ENCODE results near the gene THAP12.
A peak's percentile ranks its signal among the peaks of the same experiment; 100 is the strongest.

THAP12 gene

DNA sequence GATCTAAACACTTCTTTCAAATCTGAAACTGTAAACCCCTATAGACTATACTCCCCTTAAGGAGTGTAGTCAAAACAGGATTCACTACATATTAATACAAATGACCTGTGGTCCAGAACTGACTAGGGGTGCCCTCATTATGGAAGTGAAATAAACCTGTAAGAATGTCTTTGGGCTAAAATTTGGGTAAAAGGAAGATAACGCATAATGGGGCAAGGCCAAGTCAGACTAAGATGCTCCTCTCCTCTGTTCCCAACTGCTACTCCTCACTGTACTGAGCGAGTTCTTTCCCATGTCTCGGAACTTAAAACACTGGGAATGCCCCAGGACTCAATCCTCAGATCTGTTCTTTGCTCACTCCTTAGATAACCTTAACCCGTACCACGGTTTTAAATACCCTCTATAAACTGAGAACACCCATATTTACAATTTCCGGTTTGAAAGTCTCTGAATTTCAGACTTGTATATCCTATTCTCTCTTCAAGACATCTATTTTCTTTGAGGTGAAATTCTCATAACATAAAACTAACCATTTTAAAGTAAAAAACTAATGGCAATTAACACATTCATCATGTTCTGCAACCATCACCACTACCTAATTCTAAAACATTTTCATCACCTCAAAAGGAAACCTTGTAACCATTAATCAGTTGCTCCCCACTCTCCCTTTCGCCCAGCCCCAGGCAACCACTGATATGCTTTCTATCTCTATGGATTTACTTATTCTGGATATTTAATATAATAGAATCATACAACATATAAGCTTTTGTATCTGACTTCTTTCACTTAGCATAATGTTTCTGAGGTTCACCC, 4.0 kb downstream of the THAP12 start:
- DNase-seq (ENCODE audit: extremely low read depth, insufficient read length): peak; percentile 49
- Histone ChIP-seq H3K4me3 (replicated peaks; ENCODE audit: low read depth, low read length) (no peak overlapping the region; the same call in 1 of the 2 replicates), H3K27me3 (replicated peaks; ENCODE audit: control insufficient read depth, insufficient read depth, low read length) (no peaks in the 10 kb centered on the region), H3K36me3 (ENCODE audit: control insufficient read depth, insufficient read depth, low read length) (no peaks in the 10 kb centered on the region)
- TF ChIP-seq, protein P1, sequence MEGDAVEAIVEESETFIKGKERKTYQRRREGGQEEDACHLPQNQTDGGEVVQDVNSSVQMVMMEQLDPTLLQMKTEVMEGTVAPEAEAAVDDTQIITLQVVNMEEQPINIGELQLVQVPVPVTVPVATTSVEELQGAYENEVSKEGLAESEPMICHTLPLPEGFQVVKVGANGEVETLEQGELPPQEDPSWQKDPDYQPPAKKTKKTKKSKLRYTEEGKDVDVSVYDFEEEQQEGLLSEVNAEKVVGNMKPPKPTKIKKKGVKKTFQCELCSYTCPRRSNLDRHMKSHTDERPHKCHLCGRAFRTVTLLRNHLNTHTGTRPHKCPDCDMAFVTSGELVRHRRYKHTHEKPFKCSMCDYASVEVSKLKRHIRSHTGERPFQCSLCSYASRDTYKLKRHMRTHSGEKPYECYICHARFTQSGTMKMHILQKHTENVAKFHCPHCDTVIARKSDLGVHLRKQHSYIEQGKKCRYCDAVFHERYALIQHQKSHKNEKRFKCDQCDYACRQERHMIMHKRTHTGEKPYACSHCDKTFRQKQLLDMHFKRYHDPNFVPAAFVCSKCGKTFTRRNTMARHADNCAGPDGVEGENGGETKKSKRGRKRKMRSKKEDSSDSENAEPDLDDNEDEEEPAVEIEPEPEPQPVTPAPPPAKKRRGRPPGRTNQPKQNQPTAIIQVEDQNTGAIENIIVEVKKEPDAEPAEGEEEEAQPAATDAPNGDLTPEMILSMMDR (IDR thresholded peaks at IDR 0.05; ENCODE audit: insufficient read depth, low read length, poor library complexity, severe bottlenecking): no peak

DNA sequence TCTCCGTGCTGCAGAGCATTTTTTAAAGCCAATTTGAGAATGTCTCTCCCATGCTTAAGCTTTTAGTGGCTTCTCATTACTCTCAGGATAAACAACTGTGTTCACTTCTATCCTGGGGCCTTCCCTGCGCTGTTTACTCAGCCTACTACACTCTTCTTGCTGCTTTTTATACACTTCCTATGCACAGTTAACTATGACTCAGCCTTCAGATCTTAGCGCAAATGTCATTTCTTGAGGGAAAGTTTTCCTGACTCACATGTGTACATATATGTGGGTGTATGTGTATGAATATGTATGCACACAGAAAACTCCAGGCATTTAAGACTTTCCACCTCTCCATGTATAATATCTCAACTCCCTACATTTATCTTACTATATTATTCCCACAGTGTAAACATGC, 9.8 kb downstream of the THAP12 start:
- H3K36me3 ChIP-seq (ENCODE audit: control insufficient read depth, insufficient read depth, low read length): no peaks in the 10 kb centered on the region
- H3K4me3 ChIP-seq (replicated peaks; ENCODE audit: low read depth, low read length): no peak overlapping the region
- TF ChIP-seq, protein P1 (IDR thresholded peaks at IDR 0.05; ENCODE audit: insufficient read depth, low read length, poor library complexity, severe bottlenecking): no peak
- peak; percentile 13 for DNase-seq (ENCODE audit: extremely low read depth, insufficient read length)
- no peaks in the 10 kb centered on the region for H3K27me3 ChIP-seq (replicated peaks; ENCODE audit: control insufficient read depth, insufficient read depth, low read length)

DNA sequence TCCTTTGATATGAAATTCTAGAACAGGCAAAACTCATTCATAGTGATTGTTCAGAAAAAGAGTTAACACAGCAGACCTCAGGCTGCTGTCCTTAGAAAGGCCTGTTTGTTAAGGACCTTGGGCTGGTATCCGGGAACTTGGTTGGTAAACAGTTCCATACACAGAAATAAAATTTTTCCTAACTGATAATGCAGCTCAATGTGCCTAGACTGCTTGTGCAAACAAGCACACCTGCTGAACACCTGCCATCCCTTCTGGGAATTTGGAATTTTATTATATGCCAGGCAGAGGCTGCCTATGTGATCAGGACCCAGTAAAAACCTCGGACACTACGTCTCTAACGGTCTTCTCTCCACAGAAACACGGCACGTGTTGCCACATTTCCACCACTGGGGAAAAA, 11.5 kb downstream of the THAP12 start:
- Histone ChIP-seq H3K4me3 (replicated peaks; ENCODE audit: low read depth, low read length) (no peak overlapping the region), H3K36me3 (ENCODE audit: control insufficient read depth, insufficient read depth, low read length) (no peaks in the 10 kb centered on the region; the same call in 1 of the 2 replicates), H3K27me3 (replicated peaks; ENCODE audit: control insufficient read depth, insufficient read depth, low read length) (no peaks in the 10 kb centered on the region)
- no peak for DNase-seq (ENCODE audit: extremely low read depth, insufficient read length)
- TF ChIP-seq, protein P1 (IDR thresholded peaks at IDR 0.05; ENCODE audit: insufficient read depth, low read length, poor library complexity, severe bottlenecking): no peak

DNA sequence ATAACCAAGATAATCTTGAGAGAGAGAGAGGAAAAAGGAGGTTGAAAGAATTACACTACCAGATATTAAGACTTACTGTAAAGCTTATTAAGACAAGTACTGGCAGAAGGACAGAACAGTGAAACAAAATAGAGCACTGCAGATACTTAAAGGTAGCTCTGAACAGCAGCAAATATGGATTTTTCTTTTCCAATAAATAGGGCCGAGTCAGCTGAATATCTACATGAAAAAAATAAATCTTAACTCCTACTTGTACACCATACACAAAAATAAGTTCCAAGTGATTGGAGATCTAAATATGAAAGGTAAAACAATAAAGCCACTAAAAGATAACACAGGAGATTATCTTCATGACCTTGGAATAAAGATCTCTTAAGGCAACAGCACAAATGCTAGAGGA, 12.4 kb downstream of the THAP12 start:
- Histone ChIP-seq H3K4me3 (replicated peaks; ENCODE audit: low read depth, low read length) (no peak overlapping the region), H3K27me3 (replicated peaks; ENCODE audit: control insufficient read depth, insufficient read depth, low read length) (no peaks in the 10 kb centered on the region), H3K36me3 (ENCODE audit: control insufficient read depth, insufficient read depth, low read length) (no peaks in the 10 kb centered on the region; the same call in 1 of the 2 replicates)
- TF ChIP-seq, protein P1 (IDR thresholded peaks at IDR 0.05; ENCODE audit: insufficient read depth, low read length, poor library complexity, severe bottlenecking): no peak
- DNase-seq (ENCODE audit: extremely low read depth, insufficient read length): no peak

DNA sequence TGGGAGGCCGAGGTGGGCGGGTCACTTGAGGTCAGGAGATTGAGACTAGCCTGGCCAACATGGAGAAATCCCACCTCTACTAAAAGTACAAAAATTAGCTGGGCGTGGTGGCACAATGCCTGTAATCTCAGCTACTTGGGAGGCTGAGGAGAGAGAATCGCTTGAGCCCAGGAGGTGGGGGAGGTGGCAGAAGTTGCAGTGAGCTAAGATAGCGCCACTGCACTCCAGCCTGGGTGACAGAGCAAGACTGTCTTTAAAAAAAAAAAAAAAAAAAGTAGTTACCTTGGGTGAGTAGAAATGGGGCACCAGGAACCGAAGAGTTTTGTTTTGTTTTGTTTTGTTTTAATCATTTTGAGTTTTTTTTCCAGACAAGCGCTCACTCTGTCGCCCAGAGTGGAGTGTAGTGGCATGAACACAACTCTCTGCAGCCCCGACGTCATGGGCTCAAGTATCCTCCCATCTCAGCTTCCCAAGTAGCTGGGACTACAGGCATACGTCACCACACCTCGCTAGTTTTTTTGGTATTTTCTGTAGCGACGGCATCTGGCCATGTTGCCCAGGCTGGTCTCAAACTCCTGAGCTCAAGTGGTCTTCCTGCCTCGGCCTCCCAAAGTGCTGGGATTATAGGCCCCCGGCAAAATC, 15.8 kb downstream of the THAP12 start:
- TF ChIP-seq, protein P1 (IDR thresholded peaks at IDR 0.05; ENCODE audit: insufficient read depth, low read length, poor library complexity, severe bottlenecking): no peak
- Histone ChIP-seq H3K27me3 (replicated peaks; ENCODE audit: control insufficient read depth, insufficient read depth, low read length) (no peaks in the 10 kb centered on the region), H3K36me3 (ENCODE audit: control insufficient read depth, insufficient read depth, low read length) (no peaks in the 10 kb centered on the region; the same call in 1 of the 2 replicates), H3K4me3 (replicated peaks; ENCODE audit: low read depth, low read length) (no peak overlapping the region)
- no peak for DNase-seq (ENCODE audit: extremely low read depth, insufficient read length)
